Keratinocyte (primary cell): ENCODE data around the gene DEGS2. TPM values are rescaled to one million over a fixed set of nuclear protein-coding genes. Genes with fewer than 3 reads are reported as not detected.

Source experiments
- DNase-seq: peaks from one replicate; pipeline ENCODE4 v3.0.0-alpha.2; 2011; ENCODE audit warnings: low read depth, missing footprints, low spot score
- FAIRE-seq: peaks from 2 replicates; lab custom pipeline; 2011; peaks lifted over from hg19 to GRCh38; lab: Jason Lieb, UNC
- H2AFZ ChIP-seq: 2 replicates; pipeline ENCODE4 v1.6.0; 2012; ENCODE audit warnings: low read length, control low read depth, inconsistent platforms; ENCODE audit not compliant: control insufficient read depth
- H3K27ac ChIP-seq: 2 replicates; pipeline ENCODE4 v1.5.1; 2011; ENCODE audit warnings: low read length; ENCODE audit not compliant: control insufficient read depth, insufficient read depth
- H3K27me3 ChIP-seq: 3 replicates; pipeline ENCODE4 v1.6.0; 2011; ENCODE audit warnings: low read length; ENCODE audit not compliant: control insufficient read depth, insufficient read depth; ENCODE audit errors: extremely low read depth
- H3K36me3 ChIP-seq, 2 experiments: 2 replicates in 1 of 2; 3 replicates in 1 of 2; pipeline ENCODE4 v1.5.1; 2011; ENCODE audit warnings: low read length in 2 of 2, mild to moderate bottlenecking in 1 of 2; ENCODE audit not compliant: control insufficient read depth in 2 of 2, insufficient read depth in 2 of 2; ENCODE audit errors: extremely low read depth in 1 of 2
- H3K4me1 ChIP-seq: 3 replicates; pipeline ENCODE4 v1.5.1; 2011; ENCODE audit warnings: low read length; ENCODE audit not compliant: control insufficient read depth, insufficient read depth; ENCODE audit errors: extremely low read depth
- H3K4me2 ChIP-seq: 3 replicates; pipeline ENCODE4 v1.6.0; 2011; ENCODE audit warnings: low read depth, low read length; ENCODE audit not compliant: control insufficient read depth, insufficient read depth; ENCODE audit errors: extremely low read depth
- H3K4me3 ChIP-seq, 3 experiments: fragments of 200-600 bp in 1 of 3; sonication (generic) in 1 of 3; 2 replicates in 2 of 3; 3 replicates in 1 of 3; pipeline ENCODE4 v1.5.1; 2011 to 2016; ENCODE audit warnings: low read length in 3 of 3, mild to moderate bottlenecking in 3 of 3, control low read depth in 2 of 3, inconsistent platforms in 1 of 3, low read depth in 1 of 3, mixed read lengths in 1 of 3, mixed run types in 1 of 3, moderate library complexity in 1 of 3; ENCODE audit not compliant: control insufficient read depth in 2 of 3, insufficient read depth in 2 of 3; ENCODE audit errors: extremely low read depth in 1 of 3
- H3K79me2 ChIP-seq: 2 replicates; pipeline ENCODE4 v1.6.0; 2012; ENCODE audit warnings: low read length; ENCODE audit not compliant: control insufficient read depth, insufficient read depth
- H3K9ac ChIP-seq: 3 replicates; pipeline ENCODE4 v1.6.0; 2011; ENCODE audit warnings: low read length; ENCODE audit not compliant: control insufficient read depth, insufficient read depth; ENCODE audit errors: extremely low read depth
- H3K9me1 ChIP-seq: 3 replicates; pipeline ENCODE4 v1.6.0; 2011; ENCODE audit warnings: low read length; ENCODE audit not compliant: control insufficient read depth, insufficient read depth; ENCODE audit errors: extremely low read depth
- H3K9me3 ChIP-seq: 2 replicates; pipeline ENCODE4 v1.5.1; 2012; ENCODE audit warnings: low read depth, low read length; ENCODE audit not compliant: control insufficient read depth
- H4K20me1 ChIP-seq: 3 replicates; pipeline ENCODE4 v1.6.0; 2011; ENCODE audit warnings: low read length; ENCODE audit not compliant: control insufficient read depth, insufficient read depth; ENCODE audit errors: extremely low read depth
- CTCF ChIP-seq, 3 experiments: IDR thresholded peaks in 1 of 3; conservative IDR thresholded peaks in 1 of 3; optimal IDR thresholded peaks in 1 of 3; 2 replicates in 2 of 3; 3 replicates in 1 of 3; pipeline versions ENCODE3 to v1.5.1; 2011; ENCODE audit warnings: low read length in 3 of 3, mild to moderate bottlenecking in 3 of 3, moderate library complexity in 2 of 3, control low read depth in 1 of 3, inconsistent platforms in 1 of 3; ENCODE audit not compliant: insufficient read depth in 2 of 3; ENCODE audit errors: extremely low read depth in 1 of 3
- EZH2 ChIP-seq: IDR thresholded peaks from one replicate; pipeline ENCODE4 v1.6.1; 2012; ENCODE audit warnings: inconsistent platforms, mild to moderate bottlenecking, low read length, moderate library complexity
- dilution Hi-C: fragments of 300-500 bp; cut with MboI; formaldehyde crosslinking; loops from one replicate; pipeline ENCODE4 v1.7.0; 2020; ENCODE audit warnings: low sequenced_read_pairs; ENCODE audit not compliant: extremely low pct_ligation_motif_present
- polyA plus RNA-seq, 5 experiments: library from polyadenylated mRNA; depleted of rRNA in 3 of 5; stranded (reverse) in 3 of 5; stranded (forward) in 1 of 5; unstranded in 1 of 5; fragments of >200 nt; gene quantifications; 1 replicate in 1 of 5; 2 replicates in 3 of 5; 3 replicates in 1 of 5; pipeline versions ENCODE4 v1.2.1 to v1.2.3, GENCODE V29; 2011 to 2012; ENCODE audit warnings: missing spikeins in 2 of 5, low read depth in 1 of 5, low replicate concordance in 1 of 5

DEGS2 gene
- polyA plus RNA-seq, 1 donor (not counting 4 experiments of a cell fraction or from before 2014, with no cell fraction given): 0.46 TPM

- no peaks in the 10 kb centered on the region for H3K4me1 ChIP-seq
- DNase-seq (no peak), FAIRE-seq (no peak)
- H3K27ac ChIP-seq: no peak overlapping the region
- no peaks in the 10 kb centered on the region for H4K20me1 ChIP-seq
- no peaks in the 10 kb centered on the region for H3K36me3 ChIP-seq
- peaks cover 15% of the 10 kb centered on the region for H3K27me3 ChIP-seq
- no peaks in the 10 kb centered on the region for H3K9me3 ChIP-seq
- no peak overlapping the region for H2AFZ ChIP-seq
- no peak overlapping the region for H3K4me2 ChIP-seq
- H3K9me1 ChIP-seq: no peaks in the 10 kb centered on the region
- no peak overlapping the region for H3K9ac ChIP-seq
- no peak overlapping the region for H3K4me3 ChIP-seq
- TF ChIP-seq CTCF (optimal IDR thresholded peaks at IDR 0.05 in 1 of 3, IDR thresholded peaks at IDR 0.05 in 1 of 3, conservative IDR thresholded peaks at IDR 0.05 in 1 of 3; ENCODE audit: extremely low read depth in 1 of 3, insufficient read depth in 2 of 3, low read length in 3 of 3) (no peak), EZH2 (no peak)
- no peaks in the 10 kb centered on the region for H3K79me2 ChIP-seq
- dilution Hi-C loops: no loop called here
Observed at GRCh38 chr14:100173353-100173752, 13.9 kb upstream of the DEGS2 start.

GRCh38 chr14:100172811-100173210, 13.4 kb upstream of the DEGS2 start:
- Histone ChIP-seq H4K20me1 (no peaks in the 10 kb centered on the region), H3K9ac (no peak overlapping the region), H3K9me1 (no peaks in the 10 kb centered on the region), H2AFZ (no peak overlapping the region), H3K4me2 (no peak overlapping the region), H3K4me3 (no peak overlapping the region), H3K36me3 (no peaks in the 10 kb centered on the region), H3K9me3 (no peaks in the 10 kb centered on the region), H3K4me1 (no peaks in the 10 kb centered on the region), H3K27me3 (peaks cover 15% of the 10 kb centered on the region), H3K27ac (no peak overlapping the region), H3K79me2 (no peaks in the 10 kb centered on the region)
- TF ChIP-seq CTCF (optimal IDR thresholded peaks at IDR 0.05 in 1 of 3, IDR thresholded peaks at IDR 0.05 in 1 of 3, conservative IDR thresholded peaks at IDR 0.05 in 1 of 3; ENCODE audit: extremely low read depth in 1 of 3, insufficient read depth in 2 of 3, low read length in 3 of 3) (no peak), EZH2 (no peak)
- DNase-seq (no peak), FAIRE-seq (no peak)
- dilution Hi-C loops: no loop called here
